NCI-H69 (cell line): Measurements from ENCODE around the gene NFX1.

Experiments used
- DNase-seq: peaks from one replicate; lab custom pipeline; 2025; lab: John Stamatoyannopoulos, UW

NFX1 gene

DNA sequence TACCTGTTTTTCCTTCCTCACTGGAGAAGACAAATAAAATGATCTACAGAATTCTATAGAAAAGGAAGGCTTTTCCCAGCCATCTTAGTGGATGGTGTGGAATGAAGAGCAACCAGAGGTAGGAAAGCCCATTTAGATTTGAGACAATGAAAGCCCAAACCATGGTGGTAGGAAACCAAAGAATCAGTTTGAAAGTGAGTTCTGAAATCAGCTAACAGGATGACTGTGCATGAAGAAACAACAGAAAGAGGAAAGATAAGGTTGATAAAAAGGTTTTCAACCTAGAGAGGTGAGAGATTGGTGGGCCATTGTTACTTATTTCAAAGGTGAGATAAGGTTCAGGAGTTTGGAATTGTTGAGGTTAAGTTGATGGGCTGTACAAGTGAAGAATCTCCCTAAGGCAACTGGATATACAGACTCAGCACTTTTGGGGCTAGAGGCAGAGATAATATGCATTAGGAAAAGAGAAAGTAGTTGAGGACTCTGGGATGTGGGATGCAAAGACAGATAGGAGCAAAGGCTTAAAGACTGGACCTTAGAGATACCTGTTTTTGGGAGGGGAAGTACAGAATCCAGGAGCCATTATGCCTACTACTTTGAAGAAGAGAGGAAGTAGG lies 23.1 kb upstream of the NFX1 start:
- no peak for DNase-seq

GRCh38 chr9:33270146-33270545 lies 20.2 kb upstream of the NFX1 start:
- no peak for DNase-seq

- no peak for DNase-seq
Observed at GRCh38 chr9:33272061-33272460, 18.3 kb upstream of the NFX1 start.

- no peak for DNase-seq
Observed at GRCh38 chr9:33273266-33273971, 16.9 kb upstream of the NFX1 start.

- DNase-seq: no peak
Observed at GRCh38 chr9:33273972-33274328, 16.4 kb upstream of the NFX1 start.

DNA sequence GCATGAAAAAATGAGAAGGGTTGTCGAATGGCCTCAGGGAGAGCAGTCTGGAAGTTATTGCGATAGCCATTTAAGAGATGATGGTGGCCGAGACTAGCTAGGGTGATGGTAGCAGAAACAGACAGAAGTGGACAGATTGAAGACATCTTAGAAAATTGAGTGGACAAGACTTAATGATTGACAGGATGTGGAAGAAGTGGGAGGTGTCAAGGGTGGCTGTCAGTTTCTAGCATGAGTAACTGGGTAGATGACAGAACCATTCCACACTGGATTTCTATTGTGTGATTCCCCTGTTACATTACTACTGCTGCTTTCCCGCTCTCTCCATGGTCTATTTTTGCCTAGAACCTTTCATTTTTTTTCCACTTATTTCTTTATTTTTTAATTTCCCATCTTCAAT lies 12.8 kb upstream of the NFX1 start:
- no peak for DNase-seq

GRCh38 chr9:33285502-33285901 lies 4.8 kb upstream of the NFX1 start:
- DNase-seq: no peak

DNA sequence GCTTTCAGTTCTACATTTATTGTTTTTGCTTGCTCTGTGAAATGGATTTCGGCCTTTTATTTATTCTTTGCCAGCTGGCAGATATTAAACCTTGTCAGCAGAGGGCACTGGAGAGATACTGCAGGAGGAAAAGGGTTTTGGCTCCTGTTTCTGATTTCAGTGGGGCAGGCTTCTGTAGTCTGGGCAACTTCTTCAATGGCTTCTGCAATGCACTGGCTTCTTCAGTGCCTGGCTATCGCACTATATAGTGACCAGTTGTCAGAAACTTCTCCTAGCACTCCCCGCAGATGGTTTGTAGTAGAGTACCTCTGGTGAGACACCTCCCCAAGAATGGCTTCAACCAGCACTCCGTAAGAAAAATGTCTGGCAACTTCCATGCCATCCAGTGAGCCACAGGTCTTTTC lies 3.2 kb upstream of the NFX1 start:
- DNase-seq: peak; percentile 80

- no peak for DNase-seq
Observed at GRCh38 chr9:33288235-33288634, 2.1 kb upstream of the NFX1 start.

DNA sequence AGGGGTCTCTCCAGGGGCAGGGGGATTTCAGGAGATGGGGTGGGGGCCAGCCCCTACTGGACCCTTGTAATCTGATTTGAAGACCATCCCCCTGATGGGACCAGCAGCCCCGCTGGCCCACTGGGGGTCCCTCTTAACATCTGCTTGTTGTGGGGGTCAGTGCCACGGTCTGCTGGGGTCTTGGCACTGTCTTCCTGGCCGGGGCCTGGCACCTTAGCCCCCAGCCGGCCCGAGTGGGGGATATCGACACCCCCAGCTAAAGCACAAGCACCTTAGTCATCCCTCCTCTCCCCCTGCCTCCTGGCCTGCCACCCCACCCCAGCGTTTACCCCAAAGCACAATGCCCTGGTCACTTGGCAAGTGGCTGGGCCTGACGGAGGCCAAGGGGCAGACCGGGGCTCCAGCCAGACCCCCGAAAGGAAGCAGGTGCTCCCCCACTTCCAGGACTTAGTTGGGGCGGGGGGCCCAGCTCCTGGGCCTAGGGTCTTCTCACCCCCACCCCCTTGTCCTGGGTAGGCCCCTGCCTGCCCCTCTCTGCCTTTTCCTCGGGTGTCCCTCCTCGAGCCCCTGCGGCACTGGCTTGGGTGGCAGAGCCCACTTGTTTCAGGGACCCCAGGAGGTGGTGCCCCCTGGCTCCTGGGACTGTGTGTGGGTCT lies 1.4 kb upstream of the NFX1 start:
- no peak for DNase-seq

- peak; percentile 25 for DNase-seq
Observed at GRCh38 chr9:33289496-33289895, 820 bp upstream of the NFX1 start.

GRCh38 chr9:33289936-33290246 lies 425 bp upstream of the NFX1 start:
- DNase-seq: no peak

DNA sequence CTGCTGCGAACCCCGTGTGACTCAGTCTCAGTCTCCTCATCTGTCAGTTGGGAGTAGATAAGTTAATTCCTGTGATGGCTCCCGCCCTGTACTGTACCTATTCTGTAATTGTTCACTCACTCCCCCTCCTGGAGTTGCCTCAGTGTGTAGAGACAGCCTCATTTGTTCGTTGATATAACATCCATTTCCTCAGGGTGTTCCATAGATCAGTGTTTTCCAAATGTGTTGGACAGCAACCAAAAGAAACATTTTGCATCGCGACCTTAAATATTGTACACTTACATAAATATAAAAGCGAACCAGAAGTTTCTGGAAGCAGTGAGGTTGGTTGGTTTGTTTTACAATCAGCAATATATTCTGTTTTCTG lies 698 bp downstream of the NFX1 start:
- no peak for DNase-seq

- no peak for DNase-seq
Observed at GRCh38 chr9:33291901-33292300, 1.6 kb downstream of the NFX1 start.

GRCh38 chr9:33293782-33294181 lies 3.5 kb downstream of the NFX1 start:
- DNase-seq: no peak

DNA sequence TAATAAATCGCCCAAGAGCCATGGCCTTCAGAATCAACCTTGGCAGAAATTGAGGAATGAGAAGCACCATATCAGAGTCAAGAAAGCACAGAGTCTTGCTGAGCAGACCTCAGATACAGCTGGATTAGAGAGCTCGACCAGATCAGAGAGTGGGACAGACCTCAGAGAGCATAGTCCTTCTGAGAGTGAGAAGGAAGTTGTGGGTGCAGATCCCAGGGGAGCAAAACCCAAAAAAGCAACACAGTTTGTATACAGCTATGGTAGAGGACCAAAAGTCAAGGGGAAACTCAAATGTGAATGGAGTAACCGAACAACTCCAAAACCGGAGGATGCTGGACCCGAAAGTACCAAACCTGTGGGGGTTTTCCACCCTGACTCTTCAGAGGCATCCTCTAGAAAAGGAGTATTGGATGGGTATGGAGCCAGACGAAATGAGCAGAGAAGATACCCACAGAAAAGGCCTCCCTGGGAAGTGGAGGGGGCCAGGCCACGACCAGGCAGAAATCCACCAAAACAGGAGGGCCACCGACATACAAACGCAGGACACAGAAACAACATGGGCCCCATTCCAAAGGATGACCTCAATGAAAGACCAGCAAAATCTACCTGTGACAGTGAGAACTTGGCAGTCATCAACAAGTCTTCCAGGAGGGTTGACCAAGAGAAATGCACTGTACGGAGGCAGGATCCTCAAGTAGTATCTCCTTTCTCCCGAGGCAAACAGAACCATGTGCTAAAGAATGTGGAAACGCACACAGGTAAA lies 4.5 kb downstream of the NFX1 start:
- DNase-seq: no peak

DNA sequence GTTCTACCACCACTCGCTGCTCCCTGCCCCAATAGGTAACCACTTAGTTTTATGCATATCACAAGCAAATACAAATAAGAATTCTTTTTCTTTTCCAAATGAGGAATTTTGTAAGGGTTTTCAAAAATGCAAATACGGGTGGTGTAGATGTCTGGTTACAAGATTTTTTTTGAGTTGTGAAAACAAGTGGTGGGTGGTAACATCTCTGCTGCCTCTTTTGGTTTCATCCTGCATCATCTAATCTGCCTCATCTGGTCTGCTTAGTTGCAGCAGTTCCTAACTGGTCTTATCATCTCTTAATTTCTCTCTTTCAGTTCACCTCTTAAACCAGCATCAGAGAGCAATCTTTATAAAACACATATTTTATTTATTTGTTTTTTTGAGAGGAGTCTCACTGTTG lies 5.3 kb downstream of the NFX1 start:
- no peak for DNase-seq

GRCh38 chr9:33297432-33297831 lies 7.1 kb downstream of the NFX1 start:
- DNase-seq: peak; percentile 14

- DNase-seq: no peak
Observed at GRCh38 chr9:33300546-33300945, 10.2 kb downstream of the NFX1 start.

- DNase-seq: no peak
Observed at GRCh38 chr9:33304362-33304761, 14.0 kb downstream of the NFX1 start.

DNA sequence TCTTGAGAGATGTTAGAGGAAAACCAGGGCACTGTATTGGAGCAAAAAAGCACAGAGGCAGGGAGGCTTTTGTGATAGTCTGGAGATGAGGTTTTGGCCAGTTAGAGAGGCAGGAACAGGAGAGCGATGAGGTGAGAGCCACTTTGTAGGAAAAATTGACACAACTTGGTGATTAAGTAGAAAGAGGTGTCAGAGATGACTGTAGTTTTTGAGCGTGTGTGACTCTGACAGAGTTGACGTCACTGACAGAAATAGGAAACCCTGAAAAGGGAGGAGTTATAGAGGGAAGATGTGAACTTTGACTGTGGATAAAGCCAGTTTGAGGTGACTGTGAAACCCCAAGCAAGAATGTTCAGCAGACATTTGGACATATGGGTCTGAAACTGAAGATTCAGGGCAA lies 15.7 kb downstream of the NFX1 start:
- DNase-seq: no peak

GRCh38 chr9:33307067-33307466 lies 16.8 kb downstream of the NFX1 start:
- no peak for DNase-seq

GRCh38 chr9:33309903-33310302 lies 19.6 kb downstream of the NFX1 start:
- DNase-seq: no peak
